NCI-H1105 (cell line): ENCODE measurements around the gene ALG9.

Source experiments
- DNase-seq: peaks from one replicate; lab custom pipeline; 2025; lab: John Stamatoyannopoulos, UW

Gene ALG9

GRCh38 chr11:111765320-111765983 lies 105.9 kb downstream of the ALG9 start:
- DNase-seq, result no peak

DNA sequence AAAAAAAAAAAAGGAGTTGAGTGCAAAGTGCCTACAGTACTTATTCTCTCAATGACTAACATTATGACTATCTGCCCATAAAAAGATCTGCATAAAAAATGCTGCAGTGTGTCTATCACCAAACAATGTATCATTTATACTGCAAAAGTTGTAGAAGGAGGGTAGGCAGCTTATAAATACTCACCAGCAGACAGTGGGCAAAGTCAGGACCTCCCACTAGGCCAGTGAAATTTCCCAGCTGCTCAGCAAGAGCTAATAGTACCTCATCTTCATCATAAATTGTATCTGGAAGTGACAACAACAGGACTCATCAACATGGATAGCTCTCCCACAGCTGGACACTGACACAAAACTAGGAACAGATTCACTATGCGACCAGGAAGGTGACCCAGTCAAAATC lies 106.8 kb downstream of the ALG9 start:
- no peak for DNase-seq

DNA sequence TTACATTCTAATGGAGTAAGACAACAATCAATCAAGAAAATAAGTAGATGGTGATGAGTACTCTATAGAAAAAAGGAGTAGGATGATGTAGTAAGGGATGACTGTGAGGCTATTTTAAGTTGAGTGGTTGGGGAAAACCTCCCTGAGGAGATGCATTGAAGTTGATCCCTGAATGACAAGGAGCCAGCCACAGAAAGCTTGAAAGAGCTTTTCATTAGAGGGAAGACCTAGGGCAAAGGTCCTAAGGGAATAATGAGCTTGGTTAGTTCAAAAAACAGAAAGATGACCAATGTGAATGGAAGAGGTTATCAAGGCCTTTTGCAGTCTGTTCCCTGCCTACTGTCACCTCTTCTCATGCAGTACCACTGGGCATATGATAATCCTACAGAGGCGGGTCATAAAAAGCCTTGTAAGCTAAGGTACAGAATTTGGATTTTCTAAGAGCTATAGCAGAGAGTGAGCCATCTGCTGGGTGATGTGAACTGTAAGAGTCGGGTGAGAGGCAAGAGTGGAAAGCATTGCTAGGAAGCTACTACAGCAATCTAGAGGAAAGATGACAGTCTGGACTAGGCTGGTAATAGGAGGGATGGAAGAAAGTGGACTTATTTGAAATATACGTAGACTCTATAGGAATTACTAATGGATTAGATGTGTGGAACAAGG lies 108.3 kb downstream of the ALG9 start:
- DNase-seq, result no peak

GRCh38 chr11:111762526-111762925 lies 108.9 kb downstream of the ALG9 start:
- no peak for DNase-seq

DNA sequence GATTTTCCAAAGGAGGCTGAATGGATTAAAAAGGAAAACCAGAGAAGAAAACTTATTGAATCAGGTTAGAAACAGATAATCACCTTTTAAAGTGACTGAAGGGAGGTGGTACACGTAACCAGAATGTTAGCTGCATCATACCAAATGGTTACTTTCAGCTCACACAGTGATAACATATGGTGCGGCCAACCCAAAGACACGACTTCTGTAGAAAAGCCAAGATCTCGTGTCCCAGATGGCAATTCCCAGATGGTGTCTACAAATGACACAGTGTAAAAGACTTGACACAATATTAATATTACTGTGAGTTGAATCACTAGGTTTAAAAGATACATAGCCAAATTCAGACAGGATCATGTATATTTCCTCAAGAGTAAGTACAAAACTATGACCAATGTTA lies 110.3 kb downstream of the ALG9 start:
- no peak for DNase-seq

GRCh38 chr11:111759778-111760407 lies 111.5 kb downstream of the ALG9 start:
- no peak for DNase-seq

DNA sequence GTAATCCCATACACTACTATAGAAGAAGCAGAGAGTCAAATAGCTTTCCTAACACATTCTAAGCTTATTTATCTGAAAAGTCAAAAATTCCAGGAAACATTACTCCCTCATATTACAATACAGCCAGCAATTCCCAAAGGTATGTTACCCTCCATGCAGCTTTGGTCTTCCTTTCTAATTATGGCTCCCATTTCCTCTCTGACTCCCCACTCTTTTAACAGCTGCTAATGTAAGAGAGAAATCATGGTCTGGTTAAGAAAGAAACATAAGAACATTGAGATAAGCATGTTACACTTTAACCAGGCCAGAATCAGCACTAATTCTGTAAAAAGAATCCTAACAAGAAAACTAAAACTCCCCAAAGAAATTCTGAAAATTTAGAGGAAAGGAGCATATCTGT lies 112.0 kb downstream of the ALG9 start:
- DNase-seq, result no peak

DNA sequence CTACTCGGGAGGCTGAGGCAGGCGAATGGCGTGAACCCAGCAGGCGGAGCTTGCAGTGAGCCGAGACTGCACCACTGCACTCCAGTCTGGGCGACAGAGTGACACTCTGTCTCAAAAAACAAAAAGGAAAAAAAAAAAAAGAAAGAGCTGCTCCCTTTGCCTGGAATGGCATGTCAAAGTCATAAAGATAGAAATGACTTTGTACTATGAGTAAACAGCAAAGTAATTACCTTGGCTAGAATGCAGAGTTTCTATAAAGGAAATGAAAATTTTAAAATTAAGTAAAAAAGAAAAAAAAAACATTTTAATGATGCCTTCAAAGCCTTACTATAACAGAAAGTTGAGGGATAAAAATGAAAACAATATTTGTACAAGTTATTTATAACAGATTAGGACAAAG lies 115.3 kb downstream of the ALG9 start:
- DNase-seq, result no peak

- DNase-seq, result no peak
Observed at GRCh38 chr11:111749646-111750045, 121.7 kb downstream of the ALG9 start.

- no peak for DNase-seq
Observed at GRCh38 chr11:111748035-111748804, 123.2 kb downstream of the ALG9 start.

DNA sequence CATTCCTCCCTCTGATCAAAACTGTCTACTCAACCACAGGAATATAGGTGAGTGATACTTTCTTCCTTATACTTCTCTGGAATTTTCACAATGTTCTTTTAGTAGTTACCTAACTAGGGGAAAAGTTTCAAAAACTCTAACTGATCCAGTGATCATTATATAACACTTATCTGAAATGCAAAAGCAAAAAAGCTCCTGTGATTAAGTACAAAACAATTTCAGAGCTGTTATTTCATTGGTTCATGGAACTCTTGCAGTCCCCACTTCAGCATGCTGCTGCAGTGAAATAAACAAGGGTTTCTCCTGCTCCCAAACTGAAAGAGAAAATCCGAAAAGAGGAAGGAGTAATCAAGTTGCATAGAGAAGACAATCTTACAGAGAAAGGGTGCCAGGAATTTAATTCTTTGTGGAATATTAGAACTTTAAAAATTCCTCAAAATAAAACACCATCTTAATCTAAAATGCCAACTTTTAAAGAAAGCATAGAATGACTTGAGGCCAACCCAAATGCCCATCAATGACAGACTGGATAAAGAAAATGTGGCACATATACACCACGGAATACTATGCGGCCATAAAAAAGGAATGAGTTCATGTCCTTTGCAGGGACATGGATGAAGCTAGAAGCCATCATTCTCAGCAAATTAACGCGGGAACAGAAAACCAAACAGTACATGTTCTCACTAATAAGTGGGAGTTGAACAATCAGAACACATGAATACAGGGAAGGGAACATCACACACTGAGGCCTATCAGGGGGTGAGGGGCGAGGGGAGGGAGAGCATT lies 125.5 kb downstream of the ALG9 start:
- no peak for DNase-seq

GRCh38 chr11:111743700-111744099 lies 127.7 kb downstream of the ALG9 start:
- no peak for DNase-seq

DNA sequence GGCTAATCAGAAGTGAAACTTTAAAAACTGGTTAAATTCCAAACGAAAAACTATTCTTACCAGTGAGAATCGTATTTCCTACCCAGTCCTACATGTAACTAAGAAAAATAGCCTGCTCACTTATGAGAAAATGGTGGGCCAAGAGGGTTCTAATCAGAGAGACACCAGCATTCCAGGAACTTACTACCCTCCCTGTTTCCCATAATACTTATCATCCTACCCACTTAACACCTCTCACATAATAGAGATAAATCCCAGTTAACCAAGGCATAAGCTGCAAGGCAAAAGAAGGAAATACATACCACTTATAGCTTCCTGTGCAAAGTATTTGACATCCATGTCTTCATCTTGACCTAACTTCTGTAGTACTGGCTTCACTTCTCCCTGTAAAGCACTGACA lies 129.6 kb downstream of the ALG9 start:
- DNase-seq, result no peak

DNA sequence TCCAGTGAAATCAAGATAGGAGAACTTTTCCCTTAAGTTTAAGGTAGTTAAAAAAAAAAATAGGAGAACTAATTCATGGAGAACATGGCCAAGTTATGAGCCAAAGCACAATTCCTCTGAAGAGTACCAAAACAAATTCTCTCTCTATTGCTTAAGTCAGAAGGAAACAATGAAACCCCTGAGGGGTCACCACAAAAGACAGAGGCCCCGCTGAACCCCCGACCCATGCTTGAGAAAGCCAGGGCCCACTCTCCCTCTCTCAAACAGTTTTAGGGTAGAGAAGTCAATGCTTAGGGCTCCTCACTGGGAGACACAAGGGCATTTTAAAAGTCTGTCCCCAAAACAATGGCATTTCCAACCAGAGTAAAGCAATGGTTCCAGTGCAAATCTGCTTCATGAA lies 132.1 kb downstream of the ALG9 start:
- no peak for DNase-seq

- no peak for DNase-seq
Observed at GRCh38 chr11:111737444-111738210, 133.8 kb downstream of the ALG9 start.

DNA sequence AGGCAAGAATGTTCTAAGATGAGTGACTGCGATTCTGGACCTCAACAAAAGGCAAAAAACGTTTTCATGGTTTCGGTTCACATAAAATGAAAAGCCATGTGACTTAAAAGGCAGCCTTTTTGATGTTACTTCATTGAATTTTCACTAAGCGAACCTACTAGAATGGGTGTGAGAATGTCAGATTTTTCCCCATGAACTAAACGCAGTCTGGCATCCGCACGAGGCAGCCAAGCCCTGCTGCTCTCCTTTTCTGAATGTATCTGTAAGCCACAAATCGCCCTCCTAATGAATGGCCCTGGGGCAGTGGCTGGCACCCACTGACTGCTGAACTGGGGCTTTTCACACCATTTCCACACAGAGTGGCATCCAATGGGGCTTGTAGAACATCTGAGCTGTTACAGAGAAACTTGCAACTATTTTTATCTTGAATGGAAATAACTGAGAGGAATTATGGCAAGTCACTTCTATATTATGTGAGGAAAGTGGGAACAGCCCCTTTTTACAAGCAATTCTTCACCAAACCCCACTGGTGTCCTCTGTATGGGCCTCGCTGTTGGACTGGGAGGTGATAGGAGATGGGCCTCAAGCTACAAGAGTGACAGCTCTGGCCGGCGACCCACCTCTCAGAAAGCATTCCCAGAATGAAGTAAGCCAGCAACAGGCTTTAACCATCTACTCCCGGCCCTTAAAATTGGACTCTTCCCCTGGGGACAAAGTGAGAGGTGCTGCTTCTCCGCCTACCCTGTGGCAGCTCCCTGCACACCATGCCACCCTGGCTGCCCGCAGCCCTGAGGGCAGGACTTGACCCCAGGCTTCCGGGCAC lies 134.5 kb downstream of the ALG9 start:
- DNase-seq, result no peak
